Spleen (tissue), 7 donors: ENCODE data around the gene FBN1.

Experiments
- CTCF ChIP-seq, 11 experiments: fragments of 200-600 bp in 7 of 11; fragments of 450-650 bp in 4 of 11; sonication (generic) in 4 of 11; IDR thresholded peaks in 8 of 11; conservative IDR thresholded peaks in 3 of 11; 1 replicate in 7 of 11; 2 replicates in 4 of 11; pipeline versions ENCODE4 v1.4.0 to v1.8.0; 2016 to 2021; ENCODE audit warnings: antibody characterized with exemption in 11 of 11, inconsistent platforms in 4 of 11, mild to moderate bottlenecking in 1 of 11
- POLR2A ChIP-seq, 3 donors: fragments of 450-650 bp; IDR thresholded peaks; one replicate each; pipeline ENCODE4 v1.5.1; 2017; ENCODE audit warnings: antibody characterized with exemption in 3 of 3, mild to moderate bottlenecking in 1 of 3
- donor health status: DM: no; HTN: no; CAD: no; lungs with moderate emphysema.
- donor health status: DM: no; HTN: no; CAD: no.
- donor health status: DM: no; HTN: no; CAD: no.

- TF ChIP-seq CTCF (IDR thresholded peaks at IDR 0.05 in 8 of 11, conservative IDR thresholded peaks at IDR 0.05 in 3 of 11) (no peak), POLR2A (IDR thresholded peaks at IDR 0.05) (no peak)
These were observed 1.6 kb downstream of the FBN1 start for GRCh38 chr15:48643776-48644466.
